ENCODE data around the gene POMP. TPM values are rescaled to one million over a fixed set of nuclear protein-coding genes. Genes with fewer than 3 reads are reported as not detected.
A peak's percentile ranks its signal among the peaks of the same experiment; 100 is the strongest.

POMP gene
- total RNA-seq, 1 donor from 2014 or later, result 54.0 TPM

DNA sequence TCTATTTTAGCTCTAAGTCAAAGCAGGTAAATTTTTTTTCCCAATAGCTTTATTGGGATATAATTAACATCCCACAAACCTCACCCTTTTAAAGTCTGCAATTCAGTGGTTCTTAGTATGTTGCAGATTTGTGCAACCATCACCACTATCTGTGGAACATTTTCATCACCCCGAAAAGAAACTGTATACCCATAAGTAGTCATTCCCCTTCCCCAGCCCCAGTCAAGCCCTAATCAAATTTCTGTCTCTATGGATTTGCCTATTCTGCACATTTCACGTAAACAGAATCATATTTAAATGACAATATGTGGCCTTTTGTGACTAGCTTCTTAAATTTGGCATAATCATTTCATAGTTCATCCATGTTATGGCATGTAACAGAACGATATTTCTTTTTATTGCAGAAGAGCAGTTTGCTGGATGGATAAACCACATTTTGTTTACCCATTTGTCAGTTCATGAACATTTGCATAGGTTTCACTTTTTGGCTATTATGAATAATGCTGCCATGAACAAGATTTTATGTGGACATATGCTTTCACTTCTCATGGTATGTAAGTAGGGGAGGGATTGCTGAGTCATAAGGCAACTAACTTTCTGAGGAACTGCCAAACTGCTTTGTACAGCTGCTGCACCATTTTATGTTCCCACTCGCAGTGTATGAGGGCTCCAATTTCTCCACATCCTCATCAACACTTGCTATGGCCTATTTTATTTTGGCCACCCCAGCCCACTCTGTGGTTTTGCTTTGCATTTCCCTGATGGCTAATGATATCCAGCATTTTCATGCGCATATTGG is 48.9 kb downstream of the POMP start:
- peaks cover 52% of the 10 kb centered on the region for H3K36me3 Mint-ChIP-seq (ENCODE audit: low read depth)
- no peaks in the 10 kb centered on the region for H3K27me3 Mint-ChIP-seq
- peaks cover 9% of the 10 kb centered on the region for H3K4me1 Mint-ChIP-seq
- POLR2A ChIA-PET, result interaction anchor here (2.6 kb wide), 1 partner anchor 11 kb away, joined by 14 read pairs; the partner anchor contains the start of gene SLC46A3
- intact Hi-C loops (cut with micrococcal nuclease), result loop anchor here (1.0 to 5.0 kb wide), 3 partner anchors 10 to 286 kb away; partner anchors contain the start of genes POMP and SLC46A3
- H3K27ac Mint-ChIP-seq, result peak overlapping the region; percentile 14
- CTCF ChIA-PET, result no interaction called here
- H3K9me3 Mint-ChIP-seq, result no peaks in the 10 kb centered on the region
- peak; percentile 95 for ATAC-seq (ENCODE audit: low read depth)
- peak overlapping the region; percentile 3 for H3K4me3 Mint-ChIP-seq
- no peak for TF ChIP-seq CTCF (IDR thresholded peaks at IDR 0.05)
- no peak for DNase-seq

DNA sequence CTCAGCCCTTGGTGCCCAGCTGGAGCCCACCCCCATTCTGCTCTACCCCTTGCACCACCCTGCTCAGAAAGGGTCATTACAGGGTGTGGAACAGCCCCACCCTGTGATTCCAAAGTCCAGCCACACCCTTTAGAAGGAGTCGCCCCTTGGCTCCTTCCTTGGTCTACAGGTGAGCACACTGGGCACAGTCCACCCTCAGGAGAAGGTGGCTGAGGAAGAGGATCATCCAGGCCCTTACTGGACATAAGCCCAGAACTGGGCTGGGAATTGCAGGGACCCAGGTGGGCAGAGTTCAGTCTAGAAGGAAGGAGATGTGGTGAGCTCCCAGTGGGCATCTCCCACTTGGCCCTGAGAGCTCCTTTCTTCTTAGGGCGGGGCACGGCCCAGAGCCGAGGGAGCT is 51.2 kb downstream of the POMP start:
- DNase-seq, result no peak
- peaks cover 9% of the 10 kb centered on the region for H3K4me1 Mint-ChIP-seq
- H3K27me3 Mint-ChIP-seq, result no peaks in the 10 kb centered on the region
- no peaks in the 10 kb centered on the region for H3K9me3 Mint-ChIP-seq
- H3K36me3 Mint-ChIP-seq (ENCODE audit: low read depth), result peaks cover 45% of the 10 kb centered on the region
- no peak for TF ChIP-seq CTCF (IDR thresholded peaks at IDR 0.05)
- POLR2A ChIA-PET, result interaction anchor here (1.0 kb wide), 1 partner anchor 9 kb away, joined by 3 read pairs; no protein-coding TSS in a partner anchor
- no peak overlapping the region for H3K4me3 Mint-ChIP-seq
- intact Hi-C loops (cut with micrococcal nuclease), result loop anchor here (10.0 kb wide), 4 partner anchors 665 to 1925 kb away; partner anchors contain the start of gene MTIF3
- ATAC-seq (ENCODE audit: low read depth), result no peak
- no peak overlapping the region for H3K27ac Mint-ChIP-seq
- CTCF ChIA-PET, result no interaction called here

GRCh38 chr13:28714651-28715050 is 55.7 kb downstream of the POMP start:
- no peak for ATAC-seq (ENCODE audit: low read depth)
- Mint-ChIP-seq H3K27ac (no peak overlapping the region), H3K27me3 (no peaks in the 10 kb centered on the region), H3K4me1 (peaks cover 23% of the 10 kb centered on the region), H3K36me3 (ENCODE audit: low read depth) (peaks cover 28% of the 10 kb centered on the region), H3K9me3 (no peaks in the 10 kb centered on the region), H3K4me3 (no peak overlapping the region)
- TF ChIP-seq CTCF (IDR thresholded peaks at IDR 0.05), result no peak
- ChIA-PET POLR2A (no interaction called here), CTCF (no interaction called here)
- DNase-seq, result no peak
- intact Hi-C loops (cut with micrococcal nuclease), result loop anchor here (5.0 to 10.0 kb wide), 6 partner anchors 282 to 1930 kb away; partner anchors contain the start of genes MTIF3 and RPL21

DNA sequence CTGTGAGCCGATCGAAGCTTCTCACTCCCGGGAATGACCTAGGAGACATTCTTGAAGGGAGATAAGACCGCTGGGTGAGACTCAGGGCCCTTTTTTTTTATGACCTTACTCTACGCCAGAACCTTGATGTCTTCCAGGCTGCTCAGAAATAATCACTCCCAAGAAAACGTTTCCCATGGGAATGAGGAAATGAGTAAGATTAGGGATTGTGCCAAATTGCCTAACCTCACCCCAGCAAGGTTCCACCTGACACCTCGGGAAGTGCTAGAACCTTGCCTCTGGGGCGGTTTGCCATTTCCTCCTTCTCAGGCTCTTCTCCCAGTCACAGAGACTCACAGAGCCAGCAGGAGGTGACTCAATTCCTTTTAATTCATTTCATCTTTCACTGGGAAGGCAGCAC is 57.6 kb downstream of the POMP start:
- peaks cover 23% of the 10 kb centered on the region for H3K36me3 Mint-ChIP-seq (ENCODE audit: low read depth)
- H3K4me1 Mint-ChIP-seq, result peaks cover 23% of the 10 kb centered on the region
- POLR2A ChIA-PET, result interaction anchor here (4.3 kb wide), 1 partner anchor 58 kb away, joined by 37 read pairs; the partner anchor contains the start of gene POMP
- H3K9me3 Mint-ChIP-seq, result no peaks in the 10 kb centered on the region
- no peaks in the 10 kb centered on the region for H3K27me3 Mint-ChIP-seq
- intact Hi-C loops (cut with micrococcal nuclease), result loop anchor here (5.0 to 10.0 kb wide), 6 partner anchors 284 to 1932 kb away; partner anchors contain the start of genes MTIF3 and RPL21
- peak overlapping the region; percentile 50 for H3K27ac Mint-ChIP-seq
- DNase-seq (no peak), ATAC-seq (ENCODE audit: low read depth) (no peak)
- no peak overlapping the region for H3K4me3 Mint-ChIP-seq
- CTCF ChIA-PET, result no interaction called here
- no peak for TF ChIP-seq CTCF (IDR thresholded peaks at IDR 0.05)

GRCh38 chr13:28717170-28717569 is 58.2 kb downstream of the POMP start:
- Mint-ChIP-seq H3K9me3 (no peaks in the 10 kb centered on the region), H3K36me3 (ENCODE audit: low read depth) (peaks cover 18% of the 10 kb centered on the region), H3K27ac (peak overlapping the region; percentile 50), H3K27me3 (no peaks in the 10 kb centered on the region), H3K4me3 (peak overlapping the region; percentile 62), H3K4me1 (peaks cover 23% of the 10 kb centered on the region)
- intact Hi-C loops (cut with micrococcal nuclease), result loop anchor here (5.0 to 10.0 kb wide), 6 partner anchors 285 to 1932 kb away; partner anchors contain the start of genes MTIF3 and RPL21
- no peak for TF ChIP-seq CTCF (IDR thresholded peaks at IDR 0.05)
- CTCF ChIA-PET, result no interaction called here
- DNase-seq (no peak), ATAC-seq (ENCODE audit: low read depth) (no peak)
- POLR2A ChIA-PET, result interaction anchor here (0.6 to 4.3 kb wide), 5 partner anchors 9 to 80 kb away, joined by 3 to 37 read pairs (median 3); partner anchors contain the start of gene POMP
